ENCODE measurements around the gene CADPS. TPM values are rescaled to one million over a fixed set of nuclear protein-coding genes. Genes with fewer than 3 reads are reported as not detected.

The CADPS gene
- total RNA-seq, 1 experiment from 2014 or later, result not detected

DNA sequence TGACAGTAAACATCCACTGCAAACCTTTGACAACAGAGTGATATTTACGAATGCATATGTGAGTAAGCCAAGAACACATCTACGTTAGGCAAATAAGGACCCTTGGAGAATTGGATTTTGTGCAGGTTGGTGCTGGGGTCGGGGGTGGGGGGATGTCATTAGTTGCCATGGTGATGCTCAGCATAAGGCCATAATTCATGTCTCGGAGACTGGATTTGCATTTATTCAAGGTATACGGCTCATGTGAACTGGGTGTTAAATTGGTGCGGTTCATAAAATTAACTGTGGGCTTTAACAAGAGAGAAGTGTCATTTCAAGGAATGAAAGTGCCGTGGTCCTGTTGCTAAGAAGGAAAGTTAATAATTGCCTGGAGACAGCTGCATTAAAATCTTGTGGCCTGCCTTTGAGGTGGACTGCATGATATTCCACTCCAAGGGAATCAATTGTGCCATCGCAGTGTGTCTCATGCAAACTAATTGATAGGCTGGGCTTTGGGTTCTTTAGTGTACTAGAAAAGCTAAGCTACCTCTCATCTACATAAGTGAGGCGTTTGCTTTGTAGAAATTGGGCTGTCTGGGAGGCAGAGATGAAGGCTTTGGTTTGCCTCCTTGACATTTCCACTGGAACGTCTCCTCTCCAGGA, 273.0 kb downstream of the CADPS start:
- H3K4me2 ChIP-seq, result no peak overlapping the region
- H3K4me3 ChIP-seq, result no peak overlapping the region
- no peak overlapping the region for H2AFZ ChIP-seq
- H3K36me3 ChIP-seq (ENCODE audit: low read depth), result no peaks in the 10 kb centered on the region
- no peak for TF ChIP-seq EZH2 (IDR thresholded peaks at IDR 0.05; ENCODE audit: low read depth)
- BruUV-seq (replicated peaks), result no TSS peak
- H3K9me3 ChIP-seq (ENCODE audit: insufficient read depth, low read depth), result no peaks in the 10 kb centered on the region
- H3K9me2 ChIP-seq (ENCODE audit: insufficient read depth), result no peaks in the 10 kb centered on the region
- intact Hi-C loops (cut with micrococcal nuclease; ENCODE audit: unreplicated experiment), result no loop called here
- H3F3A ChIP-seq (ENCODE audit: insufficient read depth, low read depth), result 0 out of 2 replicates have a peak, but pooled peaks cover 3% of the 10 kb centered on the region
- ChIA-PET POLR2A (ENCODE audit: unreplicated experiment) (no interaction called here), CTCF (no interaction called here)
- peaks cover 30% of the 10 kb centered on the region for H3K4me1 ChIP-seq (replicated peaks; ENCODE audit: insufficient read depth)
- no peak overlapping the region for H3K27ac ChIP-seq
- DNase-seq, result no peak
- no peaks in the 10 kb centered on the region for H4K20me1 ChIP-seq (ENCODE audit: insufficient read depth)
- no peaks in the 10 kb centered on the region for H3K27me3 ChIP-seq (ENCODE audit: insufficient read depth, low read depth)
- no peaks in the 10 kb centered on the region for H3K79me2 ChIP-seq (ENCODE audit: low read depth)

DNA sequence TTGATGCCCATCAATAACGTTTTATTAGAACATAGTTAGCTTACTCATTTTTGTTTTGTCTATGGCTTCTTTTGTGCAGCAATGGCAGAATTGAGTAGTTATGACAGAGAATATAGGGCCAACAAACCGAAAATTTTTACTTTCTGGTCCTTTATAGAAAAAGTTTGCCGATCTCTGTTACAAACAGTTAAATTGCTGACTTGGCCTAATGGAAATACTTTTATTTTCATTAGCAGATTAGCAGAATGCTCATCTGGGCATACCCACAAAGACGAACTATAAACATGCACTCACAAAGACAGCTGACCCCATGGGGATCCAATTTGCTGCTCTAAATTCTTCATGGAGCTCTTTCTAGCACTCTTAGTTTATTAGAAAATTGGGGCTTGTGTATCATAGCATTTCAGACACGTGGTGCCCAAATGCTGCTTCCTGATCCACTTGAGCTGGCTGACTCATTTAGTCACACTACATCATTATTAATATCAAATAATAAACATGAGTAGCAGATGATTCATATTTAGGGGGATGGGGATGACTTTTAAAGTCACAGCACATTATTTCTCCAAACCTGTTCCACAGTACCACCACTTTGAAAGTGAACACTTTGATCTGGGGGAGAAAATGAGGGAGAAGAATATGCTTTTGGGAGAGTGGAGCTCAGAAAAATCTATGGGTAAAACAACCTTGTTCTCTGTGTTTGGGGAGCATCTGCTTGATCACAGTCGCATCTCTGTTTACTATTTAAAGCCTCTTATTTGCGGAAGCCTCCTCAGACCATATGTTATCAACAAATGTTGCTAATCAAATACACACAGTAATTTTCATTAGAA, 273.8 kb downstream of the CADPS start:
- intact Hi-C loops (cut with micrococcal nuclease; ENCODE audit: unreplicated experiment), result no loop called here
- POLR2A ChIA-PET (ENCODE audit: unreplicated experiment), result no interaction called here
- DNase-seq, result peak in 1 of 2 experiments; percentile 37
- Histone ChIP-seq H3K4me3 (no peak overlapping the region), H3K4me1 (replicated peaks; ENCODE audit: insufficient read depth) (peaks cover 30% of the 10 kb centered on the region), H3K4me2 (no peak overlapping the region), H3F3A (ENCODE audit: insufficient read depth, low read depth) (0 out of 2 replicates have a peak, but pooled peaks cover 3% of the 10 kb centered on the region), H3K36me3 (ENCODE audit: low read depth) (no peaks in the 10 kb centered on the region), H3K27ac (no peak overlapping the region), H4K20me1 (ENCODE audit: insufficient read depth) (no peaks in the 10 kb centered on the region), H3K79me2 (ENCODE audit: low read depth) (no peaks in the 10 kb centered on the region), H3K27me3 (ENCODE audit: insufficient read depth, low read depth) (no peaks in the 10 kb centered on the region), H3K9me2 (ENCODE audit: insufficient read depth) (no peaks in the 10 kb centered on the region), H2AFZ (no peak overlapping the region), H3K9me3 (ENCODE audit: insufficient read depth, low read depth) (no peaks in the 10 kb centered on the region)
- CTCF ChIA-PET, result no interaction called here
- no TSS peak for BruUV-seq (replicated peaks)
- TF ChIP-seq, protein P1, sequence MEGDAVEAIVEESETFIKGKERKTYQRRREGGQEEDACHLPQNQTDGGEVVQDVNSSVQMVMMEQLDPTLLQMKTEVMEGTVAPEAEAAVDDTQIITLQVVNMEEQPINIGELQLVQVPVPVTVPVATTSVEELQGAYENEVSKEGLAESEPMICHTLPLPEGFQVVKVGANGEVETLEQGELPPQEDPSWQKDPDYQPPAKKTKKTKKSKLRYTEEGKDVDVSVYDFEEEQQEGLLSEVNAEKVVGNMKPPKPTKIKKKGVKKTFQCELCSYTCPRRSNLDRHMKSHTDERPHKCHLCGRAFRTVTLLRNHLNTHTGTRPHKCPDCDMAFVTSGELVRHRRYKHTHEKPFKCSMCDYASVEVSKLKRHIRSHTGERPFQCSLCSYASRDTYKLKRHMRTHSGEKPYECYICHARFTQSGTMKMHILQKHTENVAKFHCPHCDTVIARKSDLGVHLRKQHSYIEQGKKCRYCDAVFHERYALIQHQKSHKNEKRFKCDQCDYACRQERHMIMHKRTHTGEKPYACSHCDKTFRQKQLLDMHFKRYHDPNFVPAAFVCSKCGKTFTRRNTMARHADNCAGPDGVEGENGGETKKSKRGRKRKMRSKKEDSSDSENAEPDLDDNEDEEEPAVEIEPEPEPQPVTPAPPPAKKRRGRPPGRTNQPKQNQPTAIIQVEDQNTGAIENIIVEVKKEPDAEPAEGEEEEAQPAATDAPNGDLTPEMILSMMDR (conservative IDR thresholded peaks at IDR 0.05), result no peak
- TF ChIP-seq EZH2 (IDR thresholded peaks at IDR 0.05; ENCODE audit: low read depth), result no peak

DNA sequence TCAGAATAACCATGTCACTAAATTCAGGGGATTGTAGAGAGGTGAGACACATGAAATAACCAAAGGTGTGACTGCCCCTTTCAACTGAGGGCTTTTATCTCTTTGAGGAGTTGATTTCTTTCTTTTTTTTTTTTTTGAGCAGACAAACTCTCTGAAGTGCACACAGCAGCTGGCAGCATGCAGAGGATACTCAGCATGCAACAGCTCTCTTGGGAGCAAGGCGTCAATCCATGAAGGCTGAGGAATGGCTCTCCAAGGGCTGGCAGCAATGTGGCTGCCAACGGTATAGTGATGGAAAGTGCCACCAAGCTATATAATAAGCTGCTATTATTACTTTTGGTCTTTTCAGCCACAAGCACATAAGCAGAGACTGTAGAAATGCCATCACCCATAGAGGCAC, 275.2 kb downstream of the CADPS start:
- Histone ChIP-seq H3K27ac (no peak overlapping the region), H4K20me1 (ENCODE audit: insufficient read depth) (no peaks in the 10 kb centered on the region), H3K9me2 (ENCODE audit: insufficient read depth) (no peaks in the 10 kb centered on the region), H2AFZ (no peak overlapping the region), H3F3A (ENCODE audit: insufficient read depth, low read depth) (0 out of 2 replicates have a peak, but pooled peaks cover 3% of the 10 kb centered on the region), H3K9me3 (ENCODE audit: insufficient read depth, low read depth) (no peaks in the 10 kb centered on the region), H3K27me3 (ENCODE audit: insufficient read depth, low read depth) (no peaks in the 10 kb centered on the region), H3K36me3 (ENCODE audit: low read depth) (no peaks in the 10 kb centered on the region), H3K4me1 (replicated peaks; ENCODE audit: insufficient read depth) (peaks cover 29% of the 10 kb centered on the region), H3K4me3 (no peak overlapping the region), H3K4me2 (no peak overlapping the region), H3K79me2 (ENCODE audit: low read depth) (no peaks in the 10 kb centered on the region)
- intact Hi-C loops (cut with micrococcal nuclease; ENCODE audit: unreplicated experiment), result no loop called here
- CTCF ChIA-PET, result no interaction called here
- no peak for TF ChIP-seq EZH2 (IDR thresholded peaks at IDR 0.05; ENCODE audit: low read depth)
- TF ChIP-seq, protein P1 (conservative IDR thresholded peaks at IDR 0.05), result no peak
- POLR2A ChIA-PET (ENCODE audit: unreplicated experiment), result no interaction called here
- DNase-seq, result no peak
- BruUV-seq (replicated peaks), result no TSS peak

Data from PC-9 (cell line).